Endodermal cell (in vitro differentiated cells): ENCODE measurements around the gene BAIAP2. TPM values are rescaled to one million over a fixed set of nuclear protein-coding genes. Genes with fewer than 3 reads are reported as not detected.
A peak's percentile ranks its signal among the peaks of the same experiment; 100 is the strongest.

ENCODE experiments used
- DNase-seq: peaks from one replicate; pipeline ENCODE4 v3.0.0-alpha.2; 2017
- H3K27ac ChIP-seq: 2 replicates; pipeline ENCODE4 v1.5.1; 2013; ENCODE audit warnings: mild to moderate bottlenecking, low read depth, low read length, moderate library complexity
- H3K27me3 ChIP-seq: 2 replicates; pipeline ENCODE4 v1.6.1; 2013; ENCODE audit warnings: mild to moderate bottlenecking, low read length, moderate library complexity; ENCODE audit not compliant: insufficient read depth, control insufficient read depth, poor library complexity, severe bottlenecking
- H3K36me3 ChIP-seq: 2 replicates; pipeline ENCODE4 v1.7.0; 2013; ENCODE audit warnings: mild to moderate bottlenecking, low read length, moderate library complexity; ENCODE audit not compliant: control insufficient read depth, insufficient read depth
- H3K4me1 ChIP-seq: one replicate; pipeline ENCODE4 v1.7.0; 2013; ENCODE audit warnings: low read length; ENCODE audit not compliant: control insufficient read depth, insufficient read depth
- H3K4me3 ChIP-seq: 2 replicates; pipeline ENCODE4 v1.5.1; 2013; ENCODE audit warnings: mild to moderate bottlenecking, low read length, moderate library complexity
- H3K9ac ChIP-seq: 2 replicates; pipeline ENCODE4 v1.6.1; 2013; ENCODE audit warnings: mild to moderate bottlenecking, low read length, moderate library complexity; ENCODE audit not compliant: poor library complexity, severe bottlenecking; ENCODE audit errors: extremely low read depth
- H3K9me3 ChIP-seq: 2 replicates; pipeline ENCODE4 v1.6.1; 2013; ENCODE audit warnings: mild to moderate bottlenecking, low read length, moderate library complexity; ENCODE audit not compliant: control insufficient read depth
- H3K27ac Mint-ChIP-seq: 2 replicates; pipeline ENCODE4 v1.8.0; 2020; ENCODE audit warnings: mixed read lengths
- H3K27me3 Mint-ChIP-seq: 2 replicates; pipeline ENCODE4 v1.8.0; 2021; ENCODE audit warnings: mild to moderate bottlenecking, mixed read lengths; ENCODE audit not compliant: insufficient read depth
- H3K36me3 Mint-ChIP-seq: 2 replicates; pipeline ENCODE4 v1.8.0; 2020; ENCODE audit warnings: low read depth, mixed read lengths
- H3K4me1 Mint-ChIP-seq: 2 replicates; pipeline ENCODE4 v1.8.0; 2020; ENCODE audit warnings: mixed read lengths
- H3K4me3 Mint-ChIP-seq: 2 replicates; pipeline ENCODE4 v1.8.0; 2020; ENCODE audit warnings: mild to moderate bottlenecking, moderate library complexity, mixed read lengths
- H3K9me3 Mint-ChIP-seq: 2 replicates; pipeline ENCODE4 v1.8.0; 2020; ENCODE audit warnings: mild to moderate bottlenecking, mixed read lengths
- WGBS, 2 experiments: methylation state at CpG; one replicate each; pipeline versions ENCODE4 v1.1.5 to v1.1.7; 2013; ENCODE audit warnings: missing lambda C conversion rate in 2 of 2, mixed read lengths in 1 of 2; ENCODE audit not compliant: insufficient coverage in 1 of 2, insufficient read length in 1 of 2; 5-methylcytosine and 5-hydroxymethylcytosine counted together
- total RNA-seq, 2 donors: library from RNA; stranded (reverse); fragmentation: NEBNext Ultra II Directional in 1 of 2; extraction: Animal tissue kit (Norgen Biotek cat#: 25700) in 1 of 2; gene quantifications; 2 replicates in 1 of 2; 3 replicates in 1 of 2; pipeline ENCODE4 v1.2.1, GENCODE V29; 2021
- TF ChIP-seq, protein P1 (sequence below): fragments of 200-600 bp; sonication (generic); conservative IDR thresholded peaks from 2 replicates; pipeline ENCODE4 v1.5.0; 2021; ENCODE audit warnings: antibody characterized with exemption, mild to moderate bottlenecking

Gene BAIAP2
- total RNA-seq, 2 donors from 2014 or later: 24.9 to 32.7 TPM

DNA sequence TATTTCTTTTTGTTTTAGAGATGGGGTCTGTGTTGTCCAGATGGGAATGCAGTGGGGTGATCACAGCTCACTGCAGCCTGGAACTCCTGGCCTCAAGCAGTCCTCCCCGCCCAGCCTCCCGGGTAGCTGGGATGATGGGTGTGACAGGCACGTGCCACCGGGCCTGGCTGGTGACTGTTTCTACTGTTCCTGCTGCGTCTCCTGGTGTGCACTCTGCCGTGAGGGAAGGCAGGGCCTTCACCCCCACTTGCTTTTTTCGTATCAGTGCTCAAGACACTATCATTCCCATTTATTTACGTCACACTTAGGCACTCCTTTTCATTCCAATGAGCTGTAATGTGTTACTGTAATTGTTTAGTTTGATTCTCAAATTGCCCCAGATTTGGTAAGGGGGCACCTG, 105.1 kb downstream of the BAIAP2 start:
- TF ChIP-seq, protein P1, sequence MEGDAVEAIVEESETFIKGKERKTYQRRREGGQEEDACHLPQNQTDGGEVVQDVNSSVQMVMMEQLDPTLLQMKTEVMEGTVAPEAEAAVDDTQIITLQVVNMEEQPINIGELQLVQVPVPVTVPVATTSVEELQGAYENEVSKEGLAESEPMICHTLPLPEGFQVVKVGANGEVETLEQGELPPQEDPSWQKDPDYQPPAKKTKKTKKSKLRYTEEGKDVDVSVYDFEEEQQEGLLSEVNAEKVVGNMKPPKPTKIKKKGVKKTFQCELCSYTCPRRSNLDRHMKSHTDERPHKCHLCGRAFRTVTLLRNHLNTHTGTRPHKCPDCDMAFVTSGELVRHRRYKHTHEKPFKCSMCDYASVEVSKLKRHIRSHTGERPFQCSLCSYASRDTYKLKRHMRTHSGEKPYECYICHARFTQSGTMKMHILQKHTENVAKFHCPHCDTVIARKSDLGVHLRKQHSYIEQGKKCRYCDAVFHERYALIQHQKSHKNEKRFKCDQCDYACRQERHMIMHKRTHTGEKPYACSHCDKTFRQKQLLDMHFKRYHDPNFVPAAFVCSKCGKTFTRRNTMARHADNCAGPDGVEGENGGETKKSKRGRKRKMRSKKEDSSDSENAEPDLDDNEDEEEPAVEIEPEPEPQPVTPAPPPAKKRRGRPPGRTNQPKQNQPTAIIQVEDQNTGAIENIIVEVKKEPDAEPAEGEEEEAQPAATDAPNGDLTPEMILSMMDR: no peak
- no peak overlapping the region for H3K9ac ChIP-seq
- H3K27me3 ChIP-seq: no peaks in the 10 kb centered on the region
- Mint-ChIP-seq H3K36me3 (no peaks in the 10 kb centered on the region), H3K9me3 (peaks cover 8% of the 10 kb centered on the region), H3K4me1 (no peaks in the 10 kb centered on the region), H3K27ac (no peak overlapping the region), H3K4me3 (no peak overlapping the region), H3K27me3 (no peaks in the 10 kb centered on the region)
- no peak overlapping the region for H3K27ac ChIP-seq
- H3K4me3 ChIP-seq: no peak overlapping the region
- H3K4me1 ChIP-seq: no peaks in the 10 kb centered on the region
- H3K36me3 ChIP-seq: no peaks in the 10 kb centered on the region
- H3K9me3 ChIP-seq: no peaks in the 10 kb centered on the region
- 88 to 93% methylated on average over 4 to 7 of the region's 8 CpGs for WGBS, 2 experiments
- no peak for DNase-seq

DNA sequence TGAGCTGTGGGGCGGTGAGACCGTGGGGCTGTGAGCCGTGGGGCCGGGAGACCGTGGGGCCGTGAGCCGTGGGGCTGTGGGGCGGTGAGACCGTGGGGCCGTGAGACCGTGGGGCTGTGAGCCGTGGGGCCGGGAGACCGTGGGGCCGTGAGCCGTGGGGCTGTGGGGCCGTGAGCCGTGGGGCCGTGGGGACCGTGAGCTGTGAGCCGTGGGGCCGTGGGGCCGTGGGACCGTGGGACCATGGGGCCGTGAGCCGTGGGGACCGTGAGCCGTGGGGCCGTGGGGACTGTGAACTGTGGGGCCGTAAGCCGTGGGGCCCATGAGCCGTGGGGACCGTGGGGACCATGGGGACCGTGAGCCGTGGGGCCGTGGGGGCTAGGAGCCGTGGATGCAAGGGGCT, 105.7 kb downstream of the BAIAP2 start:
- Mint-ChIP-seq H3K36me3 (no peaks in the 10 kb centered on the region), H3K27ac (no peak overlapping the region), H3K9me3 (peaks cover 8% of the 10 kb centered on the region), H3K4me3 (no peak overlapping the region), H3K27me3 (no peaks in the 10 kb centered on the region), H3K4me1 (no peaks in the 10 kb centered on the region)
- Histone ChIP-seq H3K36me3 (no peaks in the 10 kb centered on the region), H3K27me3 (no peaks in the 10 kb centered on the region), H3K27ac (no peak overlapping the region), H3K4me1 (no peaks in the 10 kb centered on the region), H3K4me3 (no peak overlapping the region), H3K9me3 (no peaks in the 10 kb centered on the region), H3K9ac (no peak overlapping the region)
- WGBS, 2 experiments: 93 to 95% methylated on average over 10 to 37 of the region's 37 CpGs
- TF ChIP-seq, protein P1: no peak
- no peak for DNase-seq

DNA sequence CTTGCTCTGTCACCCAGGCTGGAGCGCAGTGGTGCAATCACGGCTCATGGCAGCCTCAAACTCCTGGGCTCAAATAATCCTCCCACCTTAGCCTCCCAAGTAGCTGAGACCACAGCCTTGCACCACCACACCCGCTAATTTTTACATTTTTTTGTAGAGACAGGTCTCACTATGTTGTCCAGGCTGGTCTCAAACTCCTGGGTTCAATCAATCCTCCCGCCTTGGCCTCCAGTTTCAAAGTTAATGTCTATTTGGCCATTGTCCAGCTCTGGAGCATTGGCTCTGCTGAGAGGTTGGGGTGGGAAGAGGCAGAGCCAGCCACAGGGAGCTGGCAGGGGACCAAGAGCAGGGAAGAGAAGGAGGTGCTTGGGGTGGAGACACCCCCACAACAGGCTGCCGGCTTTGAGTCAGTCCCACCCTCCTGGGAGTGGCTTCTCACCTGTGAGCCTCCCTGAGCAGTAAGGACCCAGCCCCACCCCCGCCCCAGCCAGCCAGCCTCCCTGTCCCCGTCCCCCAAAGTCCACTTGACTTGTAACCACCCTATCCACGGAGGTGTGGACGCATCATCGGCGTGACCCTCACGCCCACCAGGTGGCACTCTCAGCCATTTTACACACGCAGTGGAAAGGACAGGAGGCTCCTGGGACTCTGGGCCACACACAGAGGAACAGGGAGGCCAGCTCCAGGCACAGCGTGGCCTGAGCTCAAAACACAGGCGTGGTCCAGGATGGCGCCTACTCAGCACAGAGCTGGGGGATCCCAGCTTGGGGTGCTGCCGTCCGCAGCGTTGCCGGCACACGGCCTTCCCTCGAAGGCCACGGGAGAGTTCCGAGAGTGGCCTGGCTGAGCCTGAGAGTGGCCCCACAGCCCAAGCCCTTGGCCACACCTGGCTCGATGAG, 107.6 kb downstream of the BAIAP2 start:
- Histone ChIP-seq H3K4me1 (no peaks in the 10 kb centered on the region), H3K27ac (no peak overlapping the region), H3K27me3 (no peaks in the 10 kb centered on the region), H3K9ac (no peak overlapping the region), H3K36me3 (no peaks in the 10 kb centered on the region), H3K4me3 (no peak overlapping the region), H3K9me3 (no peaks in the 10 kb centered on the region)
- 55 to 74% methylated on average over 10 to 25 of the region's 25 CpGs for WGBS, 2 experiments
- Mint-ChIP-seq H3K9me3 (peaks cover 8% of the 10 kb centered on the region), H3K4me1 (no peaks in the 10 kb centered on the region), H3K27me3 (no peaks in the 10 kb centered on the region), H3K27ac (no peak overlapping the region), H3K36me3 (no peaks in the 10 kb centered on the region), H3K4me3 (no peak overlapping the region)
- TF ChIP-seq, protein P1: peak; percentile 79
- DNase-seq: peak; percentile 95
